LNCAP (cell line): ENCODE results near the gene MSMP.

Source experiments
- CTCF ChIP-seq: fragments of 450-650 bp; IDR thresholded peaks from 2 replicates; pipeline ENCODE4 v1.5.1; 2017; ENCODE audit warnings: mild to moderate bottlenecking

The MSMP gene

GRCh38 chr9:35738924-35739323 is 15.2 kb downstream of the MSMP start:
- TF ChIP-seq CTCF, result no peak

GRCh38 chr9:35738186-35738585 is 15.9 kb downstream of the MSMP start:
- no peak for TF ChIP-seq CTCF

- no peak for TF ChIP-seq CTCF
These were observed 16.9 kb downstream of the MSMP start for GRCh38 chr9:35737143-35737542.

- TF ChIP-seq CTCF, result peak; percentile 88
These were observed 17.9 kb downstream of the MSMP start for GRCh38 chr9:35736201-35736633.

GRCh38 chr9:35734096-35734495 is 20.0 kb downstream of the MSMP start:
- no peak for TF ChIP-seq CTCF

GRCh38 chr9:35732800-35733541 is 21.1 kb downstream of the MSMP start:
- peak; percentile 29; the same call in 1 of the 2 replicates for TF ChIP-seq CTCF

- TF ChIP-seq CTCF, result peak; percentile 32; the same call in 1 of the 2 replicates
These were observed 21.8 kb downstream of the MSMP start, which contains the start of the genes CREB3 and TLN1 for GRCh38 chr9:35732185-35732799. CREB3 (plus strand) TSS chr9:35732666; CDS start chr9:35732773, 107 bp downstream. TLN1 (minus strand) TSS chr9:35732195; CDS start chr9:35725694, 6,501 bp downstream.
